HepG2 (cell line): ENCODE data around the gene ARX. TPM values are rescaled to one million over a fixed set of nuclear protein-coding genes. Genes with fewer than 3 reads are reported as not detected.

Source experiments
- IRF2 ChIP-seq: IDR thresholded peaks from 2 replicates; pipeline ENCODE4 v1.6.1; 2018; ENCODE audit warnings: missing genetic modification reagents, missing compliant biosample characterization
- MAFK ChIP-seq, 2 experiments: IDR thresholded peaks in 1 of 2; conservative IDR thresholded peaks in 1 of 2; 2 replicates each; pipeline ENCODE4 v1.6.1; 2011; ENCODE audit warnings: improper control_type of control experiment in 2 of 2, low read length in 2 of 2
- PRMT3 ChIP-seq: sonication (generic); formaldehyde crosslinking; IDR thresholded peaks from 2 replicates; pipeline ENCODE4 v1.8.1; 2022; ENCODE audit warnings: low read depth, mild to moderate bottlenecking, moderate library complexity, missing genetic modification reagents, borderline replicate concordance
- ZNF605 ChIP-seq: sonication (generic); formaldehyde crosslinking; IDR thresholded peaks from 2 replicates; pipeline ENCODE4 v1.8.0; 2022; ENCODE audit warnings: mild to moderate bottlenecking, missing genetic modification reagents
- ZNF777 ChIP-seq: sonication (generic); formaldehyde crosslinking; IDR thresholded peaks from 2 replicates; pipeline ENCODE4 v1.4.0; 2020; ENCODE audit warnings: missing genetic modification reagents
- polyA plus RNA-seq, 8 experiments: library from polyadenylated mRNA; depleted of rRNA in 3 of 8; stranded (reverse) in 7 of 8; unstranded in 1 of 8; fragments of >200 nt; fragmentation: Illumina TruSeq in 4 of 8; extraction: Trizol in 4 of 8; gene quantifications; 2 replicates each; pipeline versions ENCODE4 v1.2.1 to v1.2.3, GENCODE V29; 2011 to 2016; ENCODE audit warnings: low read depth in 4 of 8, missing spikeins in 1 of 8, mixed read lengths in 1 of 8; ENCODE audit not compliant: insufficient read depth in 1 of 8
- total RNA-seq, 5 experiments: library from RNA; depleted of rRNA; stranded (reverse); fragments of >200 nt; fragmentation: Illumina TruSeq; extraction: Trizol; gene quantifications; 2 replicates each; pipeline ENCODE4 v1.2.3, GENCODE V29; 2016; ENCODE audit warnings: low read depth in 1 of 5
- TF ChIP-seq, protein P1 (sequence below), 2 experiments: sonication (generic) in 1 of 2; formaldehyde crosslinking in 1 of 2; IDR thresholded peaks; 2 replicates each; pipeline versions ENCODE4 v1.5.1 to v1.6.1; 2011 to 2020; ENCODE audit warnings: borderline replicate concordance in 1 of 2, low read depth in 1 of 2, low read length in 1 of 2, mild to moderate bottlenecking in 1 of 2, missing genetic modification reagents in 1 of 2, moderate library complexity in 1 of 2
- TF ChIP-seq, protein P2 (sequence below): sonication (generic); formaldehyde crosslinking; IDR thresholded peaks from 2 replicates; pipeline ENCODE4 v1.5.0; 2020; ENCODE audit warnings: mild to moderate bottlenecking, missing genetic modification reagents, moderate library complexity
- TF ChIP-seq, protein P3 (sequence below): sonication (generic); formaldehyde crosslinking; IDR thresholded peaks from 2 replicates; pipeline ENCODE4 v1.4.0; 2020; ENCODE audit warnings: missing genetic modification reagents
- TF ChIP-seq, protein P4 (sequence below): sonication (generic); formaldehyde crosslinking; IDR thresholded peaks from 2 replicates; pipeline ENCODE4 v1.4.0; 2020; ENCODE audit warnings: missing genetic modification reagents, borderline replicate concordance
- TF ChIP-seq, protein P5 (sequence below), 2 experiments: fragments of 450-650 bp in 1 of 2; sonication (generic) in 1 of 2; formaldehyde crosslinking; IDR thresholded peaks; 2 replicates each; pipeline versions ENCODE4 v1.5.0 to v1.8.0; 2020 to 2022; ENCODE audit warnings: mild to moderate bottlenecking in 1 of 2, missing genetic modification reagents in 1 of 2
- TF ChIP-seq, protein P6 (sequence below): sonication (generic); formaldehyde crosslinking; IDR thresholded peaks from 2 replicates; pipeline ENCODE4 v1.4.0; 2020; ENCODE audit warnings: missing genetic modification reagents

ARX gene
- total and polyA plus RNA-seq, 2 of the 13 experiments (the other 11 are each of a cell fraction or from before 2014, with no cell fraction given) = not detected

DNA sequence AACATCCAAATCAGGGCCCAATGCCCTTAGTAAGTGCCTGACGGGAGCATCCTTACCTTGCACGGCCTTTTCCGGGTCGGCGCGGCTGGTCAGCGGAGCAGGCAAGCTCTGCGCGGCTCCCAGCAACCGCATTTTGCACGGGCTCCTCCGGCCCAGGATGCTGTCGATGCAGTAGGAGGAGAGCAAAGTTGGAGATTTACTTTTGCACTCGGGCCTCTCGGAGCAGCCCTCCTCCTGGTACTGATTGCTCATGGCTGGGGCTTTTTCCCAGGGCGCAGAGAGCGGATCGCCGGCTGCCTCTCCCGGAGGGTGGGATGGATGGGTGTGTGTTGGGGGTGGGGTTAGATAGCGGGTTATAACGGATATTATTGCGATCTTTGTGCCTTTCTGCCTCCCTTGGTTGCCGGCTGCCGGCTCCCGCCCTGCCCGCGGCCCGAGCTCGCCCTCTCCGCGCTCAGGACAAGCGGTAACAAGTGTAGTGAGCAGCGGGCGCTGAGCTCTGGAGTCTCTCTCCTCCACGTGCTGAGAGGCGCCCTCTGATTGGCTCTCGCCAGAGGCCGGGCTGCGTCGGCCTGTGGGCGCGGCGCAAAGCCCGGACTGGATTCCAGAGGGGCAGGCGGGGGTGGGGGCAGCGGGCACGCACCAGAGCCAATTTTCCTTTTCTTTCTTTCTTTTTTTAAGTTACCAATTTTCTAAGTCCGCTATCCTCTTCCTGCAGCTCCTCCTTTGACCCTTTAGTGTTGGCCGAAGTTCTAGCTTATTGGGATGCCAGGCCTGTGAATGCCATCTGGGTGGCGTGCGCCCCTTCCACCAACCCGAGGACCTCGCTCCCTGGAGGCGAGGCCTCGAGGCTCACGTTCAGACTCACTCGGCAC is at the start of gene ARX (continued):
- TF ChIP-seq, protein P1, sequence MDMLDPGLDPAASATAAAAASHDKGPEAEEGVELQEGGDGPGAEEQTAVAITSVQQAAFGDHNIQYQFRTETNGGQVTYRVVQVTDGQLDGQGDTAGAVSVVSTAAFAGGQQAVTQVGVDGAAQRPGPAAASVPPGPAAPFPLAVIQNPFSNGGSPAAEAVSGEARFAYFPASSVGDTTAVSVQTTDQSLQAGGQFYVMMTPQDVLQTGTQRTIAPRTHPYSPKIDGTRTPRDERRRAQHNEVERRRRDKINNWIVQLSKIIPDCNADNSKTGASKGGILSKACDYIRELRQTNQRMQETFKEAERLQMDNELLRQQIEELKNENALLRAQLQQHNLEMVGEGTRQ (IDR thresholded peaks at IDR 0.05; ENCODE audit: low read depth, low read length) = peak; percentile 59; the same call in 1 of the 2 replicates
- TF ChIP-seq, protein P1 (CRISPR knock-in tag; IDR thresholded peaks at IDR 0.05; ENCODE audit: borderline replicate concordance) = no peak
- TF ChIP-seq, protein P2, sequence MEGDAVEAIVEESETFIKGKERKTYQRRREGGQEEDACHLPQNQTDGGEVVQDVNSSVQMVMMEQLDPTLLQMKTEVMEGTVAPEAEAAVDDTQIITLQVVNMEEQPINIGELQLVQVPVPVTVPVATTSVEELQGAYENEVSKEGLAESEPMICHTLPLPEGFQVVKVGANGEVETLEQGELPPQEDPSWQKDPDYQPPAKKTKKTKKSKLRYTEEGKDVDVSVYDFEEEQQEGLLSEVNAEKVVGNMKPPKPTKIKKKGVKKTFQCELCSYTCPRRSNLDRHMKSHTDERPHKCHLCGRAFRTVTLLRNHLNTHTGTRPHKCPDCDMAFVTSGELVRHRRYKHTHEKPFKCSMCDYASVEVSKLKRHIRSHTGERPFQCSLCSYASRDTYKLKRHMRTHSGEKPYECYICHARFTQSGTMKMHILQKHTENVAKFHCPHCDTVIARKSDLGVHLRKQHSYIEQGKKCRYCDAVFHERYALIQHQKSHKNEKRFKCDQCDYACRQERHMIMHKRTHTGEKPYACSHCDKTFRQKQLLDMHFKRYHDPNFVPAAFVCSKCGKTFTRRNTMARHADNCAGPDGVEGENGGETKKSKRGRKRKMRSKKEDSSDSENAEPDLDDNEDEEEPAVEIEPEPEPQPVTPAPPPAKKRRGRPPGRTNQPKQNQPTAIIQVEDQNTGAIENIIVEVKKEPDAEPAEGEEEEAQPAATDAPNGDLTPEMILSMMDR (CRISPR knock-in tag) = no peak
- TF ChIP-seq, protein P3, sequence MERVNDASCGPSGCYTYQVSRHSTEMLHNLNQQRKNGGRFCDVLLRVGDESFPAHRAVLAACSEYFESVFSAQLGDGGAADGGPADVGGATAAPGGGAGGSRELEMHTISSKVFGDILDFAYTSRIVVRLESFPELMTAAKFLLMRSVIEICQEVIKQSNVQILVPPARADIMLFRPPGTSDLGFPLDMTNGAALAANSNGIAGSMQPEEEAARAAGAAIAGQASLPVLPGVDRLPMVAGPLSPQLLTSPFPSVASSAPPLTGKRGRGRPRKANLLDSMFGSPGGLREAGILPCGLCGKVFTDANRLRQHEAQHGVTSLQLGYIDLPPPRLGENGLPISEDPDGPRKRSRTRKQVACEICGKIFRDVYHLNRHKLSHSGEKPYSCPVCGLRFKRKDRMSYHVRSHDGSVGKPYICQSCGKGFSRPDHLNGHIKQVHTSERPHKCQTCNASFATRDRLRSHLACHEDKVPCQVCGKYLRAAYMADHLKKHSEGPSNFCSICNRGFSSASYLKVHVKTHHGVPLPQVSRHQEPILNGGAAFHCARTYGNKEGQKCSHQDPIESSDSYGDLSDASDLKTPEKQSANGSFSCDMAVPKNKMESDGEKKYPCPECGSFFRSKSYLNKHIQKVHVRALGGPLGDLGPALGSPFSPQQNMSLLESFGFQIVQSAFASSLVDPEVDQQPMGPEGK = no peak
- TF ChIP-seq ZNF777 (peak; percentile 25; the same call in 1 of the 2 replicates), PRMT3 (CRISPR knock-in tag) (no peak), MAFK (conservative IDR thresholded peaks at IDR 0.05 in 1 of 2, IDR thresholded peaks at IDR 0.05 in 1 of 2; ENCODE audit: low read length in 2 of 2) (no peak), ZNF605 (CRISPR knock-in tag) (0 out of 2 replicates have a peak, but pooled peaks have one; percentile 36), IRF2 (CRISPR knock-in tag) (0 out of 2 replicates have a peak, but pooled peaks have one; percentile 31)
- TF ChIP-seq, protein P4, sequence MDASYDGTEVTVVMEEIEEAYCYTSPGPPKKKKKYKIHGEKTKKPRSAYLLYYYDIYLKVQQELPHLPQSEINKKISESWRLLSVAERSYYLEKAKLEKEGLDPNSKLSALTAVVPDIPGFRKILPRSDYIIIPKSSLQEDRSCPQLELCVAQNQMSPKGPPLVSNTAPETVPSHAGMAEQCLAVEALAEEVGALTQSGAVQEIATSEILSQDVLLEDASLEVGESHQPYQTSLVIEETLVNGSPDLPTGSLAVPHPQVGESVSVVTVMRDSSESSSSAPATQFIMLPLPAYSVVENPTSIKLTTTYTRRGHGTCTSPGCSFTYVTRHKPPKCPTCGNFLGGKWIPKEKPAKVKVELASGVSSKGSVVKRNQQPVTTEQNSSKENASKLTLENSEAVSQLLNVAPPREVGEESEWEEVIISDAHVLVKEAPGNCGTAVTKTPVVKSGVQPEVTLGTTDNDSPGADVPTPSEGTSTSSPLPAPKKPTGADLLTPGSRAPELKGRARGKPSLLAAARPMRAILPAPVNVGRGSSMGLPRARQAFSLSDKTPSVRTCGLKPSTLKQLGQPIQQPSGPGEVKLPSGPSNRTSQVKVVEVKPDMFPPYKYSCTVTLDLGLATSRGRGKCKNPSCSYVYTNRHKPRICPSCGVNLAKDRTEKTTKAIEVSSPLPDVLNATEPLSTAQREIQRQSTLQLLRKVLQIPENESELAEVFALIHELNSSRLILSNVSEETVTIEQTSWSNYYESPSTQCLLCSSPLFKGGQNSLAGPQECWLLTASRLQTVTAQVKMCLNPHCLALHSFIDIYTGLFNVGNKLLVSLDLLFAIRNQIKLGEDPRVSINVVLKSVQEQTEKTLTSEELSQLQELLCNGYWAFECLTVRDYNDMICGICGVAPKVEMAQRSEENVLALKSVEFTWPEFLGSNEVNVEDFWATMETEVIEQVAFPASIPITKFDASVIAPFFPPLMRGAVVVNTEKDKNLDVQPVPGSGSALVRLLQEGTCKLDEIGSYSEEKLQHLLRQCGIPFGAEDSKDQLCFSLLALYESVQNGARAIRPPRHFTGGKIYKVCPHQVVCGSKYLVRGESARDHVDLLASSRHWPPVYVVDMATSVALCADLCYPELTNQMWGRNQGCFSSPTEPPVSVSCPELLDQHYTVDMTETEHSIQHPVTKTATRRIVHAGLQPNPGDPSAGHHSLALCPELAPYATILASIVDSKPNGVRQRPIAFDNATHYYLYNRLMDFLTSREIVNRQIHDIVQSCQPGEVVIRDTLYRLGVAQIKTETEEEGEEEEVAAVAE (CRISPR knock-in tag) = no peak
- TF ChIP-seq, protein P5, sequence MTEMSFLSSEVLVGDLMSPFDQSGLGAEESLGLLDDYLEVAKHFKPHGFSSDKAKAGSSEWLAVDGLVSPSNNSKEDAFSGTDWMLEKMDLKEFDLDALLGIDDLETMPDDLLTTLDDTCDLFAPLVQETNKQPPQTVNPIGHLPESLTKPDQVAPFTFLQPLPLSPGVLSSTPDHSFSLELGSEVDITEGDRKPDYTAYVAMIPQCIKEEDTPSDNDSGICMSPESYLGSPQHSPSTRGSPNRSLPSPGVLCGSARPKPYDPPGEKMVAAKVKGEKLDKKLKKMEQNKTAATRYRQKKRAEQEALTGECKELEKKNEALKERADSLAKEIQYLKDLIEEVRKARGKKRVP (CRISPR knock-in tag; IDR thresholded peaks at IDR 0.05) = 0 out of 4 replicates have a peak, but pooled peaks of 1 of the 2 experiments have one; percentile 23
- TF ChIP-seq, protein P6, sequence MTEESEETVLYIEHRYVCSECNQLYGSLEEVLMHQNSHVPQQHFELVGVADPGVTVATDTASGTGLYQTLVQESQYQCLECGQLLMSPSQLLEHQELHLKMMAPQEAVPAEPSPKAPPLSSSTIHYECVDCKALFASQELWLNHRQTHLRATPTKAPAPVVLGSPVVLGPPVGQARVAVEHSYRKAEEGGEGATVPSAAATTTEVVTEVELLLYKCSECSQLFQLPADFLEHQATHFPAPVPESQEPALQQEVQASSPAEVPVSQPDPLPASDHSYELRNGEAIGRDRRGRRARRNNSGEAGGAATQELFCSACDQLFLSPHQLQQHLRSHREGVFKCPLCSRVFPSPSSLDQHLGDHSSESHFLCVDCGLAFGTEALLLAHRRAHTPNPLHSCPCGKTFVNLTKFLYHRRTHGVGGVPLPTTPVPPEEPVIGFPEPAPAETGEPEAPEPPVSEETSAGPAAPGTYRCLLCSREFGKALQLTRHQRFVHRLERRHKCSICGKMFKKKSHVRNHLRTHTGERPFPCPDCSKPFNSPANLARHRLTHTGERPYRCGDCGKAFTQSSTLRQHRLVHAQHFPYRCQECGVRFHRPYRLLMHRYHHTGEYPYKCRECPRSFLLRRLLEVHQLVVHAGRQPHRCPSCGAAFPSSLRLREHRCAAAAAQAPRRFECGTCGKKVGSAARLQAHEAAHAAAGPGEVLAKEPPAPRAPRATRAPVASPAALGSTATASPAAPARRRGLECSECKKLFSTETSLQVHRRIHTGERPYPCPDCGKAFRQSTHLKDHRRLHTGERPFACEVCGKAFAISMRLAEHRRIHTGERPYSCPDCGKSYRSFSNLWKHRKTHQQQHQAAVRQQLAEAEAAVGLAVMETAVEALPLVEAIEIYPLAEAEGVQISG (CRISPR knock-in tag) = 0 out of 2 replicates have a peak, but pooled peaks have one; percentile 22
